ENCODE results near the gene CAMKMT.

The CAMKMT gene

GRCh38 chr2:44537264-44537663 is 175.5 kb downstream of the CAMKMT start:
- no peak for DNase-seq (ENCODE audit: extremely low read depth, low read depth)
- TF ChIP-seq CTCF (IDR thresholded peaks at IDR 0.05; ENCODE audit: low read depth, low read length, missing control alignments): no peak

GRCh38 chr2:44542520-44542919 is 180.8 kb downstream of the CAMKMT start:
- TF ChIP-seq CTCF (IDR thresholded peaks at IDR 0.05; ENCODE audit: low read depth, low read length, missing control alignments): no peak
- H3K4me3 ChIP-seq (replicated peaks; ENCODE audit: low read depth, low read length): no peak overlapping the region
- DNase-seq (ENCODE audit: extremely low read depth, low read depth): no peak

More at GRCh38 chr2:44537264-44537663, 175.5 kb downstream of the CAMKMT start:
- H3K4me3 ChIP-seq (replicated peaks; ENCODE audit: low read depth, low read length): no peak overlapping the region

GRCh38 chr2:44543773-44544725 is 182.3 kb downstream of the CAMKMT start:
- TF ChIP-seq CTCF (IDR thresholded peaks at IDR 0.05; ENCODE audit: low read depth, low read length, missing control alignments): no peak
- DNase-seq (ENCODE audit: extremely low read depth, low read depth): no peak

GRCh38 chr2:44545005-44545404 is 183.3 kb downstream of the CAMKMT start:
- TF ChIP-seq CTCF (IDR thresholded peaks at IDR 0.05; ENCODE audit: low read depth, low read length, missing control alignments): no peak
- no peak overlapping the region for H3K4me3 ChIP-seq (replicated peaks; ENCODE audit: low read depth, low read length)
- DNase-seq (ENCODE audit: extremely low read depth, low read depth): no peak

More at GRCh38 chr2:44543773-44544725, 182.3 kb downstream of the CAMKMT start:
- no peak overlapping the region for H3K4me3 ChIP-seq (replicated peaks; ENCODE audit: low read depth, low read length)

GRCh38 chr2:44546459-44547127 is 184.8 kb downstream of the CAMKMT start:
- no peak for DNase-seq (ENCODE audit: extremely low read depth, low read depth)
- H3K4me3 ChIP-seq (replicated peaks; ENCODE audit: low read depth, low read length): no peak overlapping the region
- TF ChIP-seq CTCF (IDR thresholded peaks at IDR 0.05; ENCODE audit: low read depth, low read length, missing control alignments): no peak

GRCh38 chr2:44547718-44548117 is 186.0 kb downstream of the CAMKMT start:
- H3K4me3 ChIP-seq (replicated peaks; ENCODE audit: low read depth, low read length): no peak overlapping the region
- no peak for TF ChIP-seq CTCF (IDR thresholded peaks at IDR 0.05; ENCODE audit: low read depth, low read length, missing control alignments)
- no peak for DNase-seq (ENCODE audit: extremely low read depth, low read depth)
